GM18498 (cell line): ENCODE measurements around the gene AMDHD2.

Source experiments
- ATAC-seq: cut with Tn5 transposase; IDR thresholded peaks from one replicate; pipeline ENCODE4 v1.9.1; 2021; ENCODE audit warnings: mild to moderate bottlenecking, moderate library complexity; ENCODE audit not compliant: unreplicated experiment

Gene AMDHD2

DNA sequence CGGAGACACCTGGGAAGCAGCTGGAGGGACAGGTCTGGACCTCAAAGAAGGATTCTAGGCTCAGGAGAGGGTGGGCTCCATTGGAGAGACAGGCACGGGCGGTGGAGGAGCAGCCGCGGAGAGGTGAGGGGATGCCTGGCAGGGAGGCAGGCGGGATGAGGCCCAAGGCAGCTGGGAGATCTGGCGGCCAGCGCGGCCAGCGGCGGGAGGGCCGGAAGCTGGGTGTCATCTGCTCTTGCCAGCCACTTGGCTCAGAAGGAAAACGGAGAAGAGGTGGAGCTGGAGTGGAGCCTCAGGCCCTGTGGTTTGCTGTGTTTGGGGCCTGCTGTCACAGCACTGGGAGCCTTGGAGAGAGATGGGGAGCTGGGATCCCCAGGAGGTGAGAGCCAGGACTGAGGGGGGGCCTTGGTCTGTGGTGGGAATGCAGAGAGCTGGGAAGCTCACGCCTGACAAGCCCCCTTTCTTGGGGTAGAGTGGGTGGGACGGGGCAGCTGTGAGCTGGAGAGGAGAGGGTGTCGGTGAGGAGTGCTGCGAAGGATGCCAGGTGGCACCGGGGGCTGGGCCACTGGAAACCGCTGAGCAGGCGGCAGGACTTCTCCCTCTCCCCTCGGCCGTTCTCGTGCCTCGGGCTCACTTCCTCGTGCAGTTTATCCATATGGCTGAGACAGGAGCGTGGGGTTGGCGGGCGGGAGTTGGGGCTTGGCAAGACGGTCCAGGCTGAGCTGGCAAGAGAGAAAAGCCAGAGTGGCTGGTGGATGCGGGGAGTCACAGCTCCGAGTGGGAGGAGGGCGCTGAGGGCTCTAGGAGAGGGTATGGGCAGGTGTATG is 37.2 kb upstream of the AMDHD2 start:
- ATAC-seq, result no peak

- ATAC-seq, result no peak
Measured at GRCh38 chr16:2483939-2484897, 36.0 kb upstream of the AMDHD2 start.

GRCh38 chr16:2484898-2485508 is 35.2 kb upstream of the AMDHD2 start:
- no peak for ATAC-seq

DNA sequence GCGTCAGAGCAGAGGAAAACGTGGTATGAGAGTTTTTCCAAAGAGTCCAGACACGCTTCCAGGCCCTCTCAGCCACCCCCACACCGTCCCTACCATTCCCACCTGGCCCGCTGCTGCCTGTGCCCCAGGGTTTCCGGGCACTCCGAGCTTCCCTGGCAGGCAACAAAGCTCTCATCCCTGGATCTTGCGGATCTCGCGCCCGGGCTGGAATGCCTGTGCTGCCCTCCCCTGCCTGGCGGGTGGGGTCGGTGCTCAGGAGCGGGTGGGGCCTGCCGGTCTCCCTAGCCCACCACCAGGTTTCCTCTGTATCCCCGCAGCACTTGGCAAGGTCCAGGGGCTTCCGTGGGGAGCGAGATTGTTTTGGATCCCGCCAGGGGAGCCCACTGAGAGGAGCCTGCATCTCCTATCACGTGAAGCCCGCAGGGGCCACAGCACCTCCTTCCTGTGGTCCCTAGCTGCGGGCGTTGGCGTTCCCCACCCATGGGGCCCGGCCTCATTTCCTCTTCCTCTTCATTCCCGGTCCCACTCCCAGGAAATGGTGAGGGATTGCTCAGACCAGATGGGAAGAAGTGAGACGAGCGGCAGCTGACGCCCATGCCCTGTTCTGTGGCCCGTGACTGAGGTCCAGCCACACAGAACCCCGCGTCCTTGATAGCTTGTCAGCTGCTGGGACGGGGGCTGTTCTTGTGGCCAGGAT is 34.2 kb upstream of the AMDHD2 start:
- no peak for ATAC-seq

- peak; percentile 79 for ATAC-seq
Measured at GRCh38 chr16:2486645-2487516, 33.3 kb upstream of the AMDHD2 start.

GRCh38 chr16:2487517-2487842 is 32.7 kb upstream of the AMDHD2 start:
- ATAC-seq, result no peak

- ATAC-seq, result no peak
Measured at GRCh38 chr16:2487903-2488531, 32.2 kb upstream of the AMDHD2 start.

DNA sequence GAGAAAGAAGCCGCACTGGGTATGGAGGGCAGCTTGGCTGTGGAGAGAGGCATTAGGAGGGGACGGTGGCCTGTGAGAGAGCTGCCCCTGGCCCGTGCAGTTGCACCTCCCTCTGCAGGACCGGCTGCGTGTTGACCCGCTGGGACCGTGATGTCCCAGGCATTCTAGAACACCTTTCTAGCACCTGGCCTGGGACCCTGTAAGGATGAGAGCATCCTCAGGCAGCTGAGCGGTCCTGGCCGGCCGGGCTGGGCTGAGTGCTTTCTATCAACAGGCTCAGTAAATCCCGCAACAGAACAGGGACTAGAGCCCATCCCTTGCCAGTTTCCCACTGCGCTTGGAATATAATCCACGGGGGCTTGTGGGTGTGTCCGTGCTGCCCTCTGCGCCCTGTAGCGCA is 30.6 kb upstream of the AMDHD2 start:
- ATAC-seq, result no peak

DNA sequence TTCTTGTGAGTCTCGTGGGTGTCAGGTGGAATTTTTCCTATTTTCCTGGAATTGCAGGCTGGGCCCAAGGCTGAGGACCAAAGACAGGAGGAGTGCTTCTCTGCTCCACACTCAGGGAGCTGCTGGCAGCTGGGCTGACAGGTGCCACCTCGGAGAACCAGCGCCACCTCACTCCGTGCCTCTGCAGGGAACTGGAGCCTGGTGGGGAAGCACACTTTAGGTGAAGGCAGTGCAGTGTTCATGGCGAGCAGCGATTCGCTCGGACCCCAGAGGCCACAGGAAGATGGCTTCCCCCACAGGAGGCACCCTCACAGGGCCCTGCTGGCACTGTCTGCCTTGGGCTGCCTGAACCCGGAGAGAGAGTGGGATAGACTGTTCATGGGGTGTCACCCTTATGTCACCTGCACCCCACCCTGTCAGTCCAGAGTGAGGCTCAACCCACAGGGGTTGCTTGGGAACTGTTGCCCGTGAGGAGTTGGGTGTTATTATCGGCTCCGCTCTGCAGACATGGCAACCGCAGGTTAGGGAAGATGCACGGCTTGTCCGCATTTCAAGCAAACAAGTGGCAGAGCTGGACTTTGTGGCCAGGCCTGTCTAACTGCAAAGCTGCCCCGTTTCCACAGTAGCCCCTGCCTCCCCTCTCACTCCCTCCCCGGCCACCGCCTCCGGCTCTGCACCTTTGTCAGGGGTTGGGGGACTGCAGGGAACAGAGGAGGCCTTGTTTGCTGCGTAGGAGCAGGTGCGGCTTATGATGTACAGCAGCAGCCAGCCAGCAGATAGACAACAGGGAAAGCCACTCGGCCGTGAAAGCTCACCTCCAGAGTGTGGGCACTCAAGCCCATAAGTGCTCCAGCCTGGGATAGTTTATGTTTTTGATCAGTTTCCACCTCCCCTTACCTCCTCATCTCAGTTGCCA is 29.7 kb upstream of the AMDHD2 start:
- ATAC-seq, result no peak

- no peak for ATAC-seq
Measured at GRCh38 chr16:2492292-2492691, 27.9 kb upstream of the AMDHD2 start.

DNA sequence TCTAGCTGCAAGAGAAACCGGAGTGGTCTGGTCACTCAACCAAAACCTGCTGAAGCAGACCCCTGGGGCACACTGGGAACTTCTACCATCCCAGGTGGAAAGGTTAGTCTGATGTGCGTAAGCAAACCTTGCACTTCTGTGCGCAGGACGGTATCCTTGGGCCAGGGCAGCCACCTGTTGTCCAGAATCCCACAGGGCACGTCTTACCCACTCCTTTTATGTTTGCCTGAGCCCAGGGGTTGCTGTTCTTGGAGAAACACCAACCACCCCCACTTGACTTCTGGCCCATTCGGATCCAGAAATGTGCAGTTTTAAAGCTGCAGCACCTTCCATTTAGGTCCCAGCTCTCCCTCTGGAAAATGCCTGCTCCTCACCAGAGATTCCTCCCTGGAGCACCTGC is 26.6 kb upstream of the AMDHD2 start:
- no peak for ATAC-seq

- ATAC-seq, result no peak
Measured at GRCh38 chr16:2494616-2495015, 25.6 kb upstream of the AMDHD2 start.

DNA sequence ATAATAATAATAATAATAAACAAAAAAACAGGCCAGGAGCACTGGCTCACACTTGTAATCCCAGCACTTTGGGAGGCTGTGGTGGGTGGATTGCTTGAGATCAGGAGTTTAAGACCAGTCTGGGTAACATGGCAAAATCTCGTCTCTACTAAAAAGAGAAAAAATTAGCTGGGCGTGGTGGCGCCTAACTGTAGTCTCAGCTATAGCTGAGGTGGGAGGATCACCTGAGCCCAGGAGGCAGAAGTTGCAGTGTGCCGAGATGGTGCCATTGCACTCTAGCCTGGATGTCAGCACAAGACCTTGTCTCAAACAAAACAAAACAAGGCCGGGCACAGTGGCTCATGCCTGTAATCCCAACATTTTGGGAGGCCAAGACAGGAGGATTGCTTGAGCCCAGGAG is 25.1 kb upstream of the AMDHD2 start:
- no peak for ATAC-seq

DNA sequence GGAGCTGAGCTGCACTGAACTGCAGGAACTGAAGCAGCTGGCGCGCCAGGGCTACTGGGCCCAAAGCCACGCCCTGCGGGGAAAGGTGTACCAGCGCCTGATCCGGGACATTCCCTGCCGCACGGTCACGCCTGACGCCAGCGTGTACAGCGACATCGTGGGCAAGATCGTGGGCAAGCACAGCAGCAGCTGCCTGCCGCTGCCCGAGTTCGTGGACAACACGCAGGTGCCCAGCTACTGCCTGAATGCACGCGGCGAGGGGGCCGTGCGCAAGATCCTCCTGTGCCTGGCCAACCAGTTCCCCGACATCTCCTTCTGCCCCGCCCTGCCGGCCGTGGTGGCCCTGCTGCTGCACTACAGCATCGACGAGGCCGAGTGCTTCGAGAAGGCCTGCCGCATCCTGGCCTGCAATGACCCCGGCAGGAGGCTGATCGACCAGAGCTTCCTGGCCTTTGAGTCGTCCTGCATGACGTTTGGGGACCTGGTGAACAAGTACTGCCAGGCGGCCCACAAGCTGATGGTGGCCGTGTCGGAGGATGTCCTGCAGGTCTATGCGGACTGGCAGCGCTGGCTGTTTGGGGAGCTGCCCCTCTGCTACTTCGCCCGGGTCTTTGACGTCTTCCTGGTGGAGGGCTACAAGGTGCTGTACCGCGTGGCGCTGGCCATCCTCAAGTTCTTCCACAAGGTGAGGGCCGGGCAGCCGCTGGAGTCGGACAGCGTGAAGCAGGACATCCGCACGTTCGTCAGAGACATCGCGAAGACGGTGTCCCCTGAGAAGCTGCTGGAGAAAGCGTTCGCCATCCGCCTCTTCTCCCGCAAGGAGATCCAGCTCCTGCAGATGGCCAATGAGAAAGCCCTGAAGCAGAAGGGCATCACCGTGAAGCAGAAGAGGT is 23.7 kb upstream of the AMDHD2 start:
- ATAC-seq, result no peak

DNA sequence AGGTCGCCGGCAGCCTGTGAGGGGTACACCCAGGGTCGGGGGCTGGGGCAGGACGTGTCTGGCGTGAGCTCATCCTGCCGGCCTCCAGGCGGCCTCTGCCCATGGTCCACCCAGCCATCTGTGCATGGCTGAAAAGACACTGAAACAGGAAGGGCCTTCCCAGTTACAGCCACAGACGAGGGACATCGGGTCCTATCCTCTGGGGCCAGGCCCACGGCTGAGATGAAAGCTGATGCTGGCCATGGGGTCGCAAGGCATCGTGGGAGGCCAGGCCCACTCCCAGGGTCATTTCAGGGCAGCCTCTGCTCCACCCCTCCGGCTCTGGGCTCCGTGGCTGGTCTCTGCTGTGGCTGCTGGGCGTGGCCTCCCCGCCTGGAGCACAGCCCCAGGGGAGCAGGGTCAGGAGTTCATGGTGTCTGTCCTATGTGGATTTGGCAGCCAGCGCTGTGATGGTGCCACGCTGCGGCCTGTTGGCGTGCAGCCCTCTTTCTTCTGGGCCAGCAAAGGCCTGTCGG is 23.0 kb upstream of the AMDHD2 start:
- no peak for ATAC-seq

GRCh38 chr16:2497695-2498484 is 22.3 kb upstream of the AMDHD2 start:
- ATAC-seq, result no peak
